Motor neuron (in vitro differentiated cells): Measurements from ENCODE around the gene PCSK6. TPM values are rescaled to one million over a fixed set of nuclear protein-coding genes. Genes with fewer than 3 reads are reported as not detected.

Experiments used
- ATAC-seq, 8 experiments: fragments of 200-7000 bp; cut with Tn5 transposase; replicated peaks in 6 of 8; 2 replicates each; pipeline ENCODE4 v1.8.0; 2021; ENCODE audit warnings: mild to moderate bottlenecking in 8 of 8, moderate library complexity in 8 of 8
- H3K27ac ChIP-seq, 2 donors: fragments of 250-450 bp; sonication (Bioruptor Pico); 2 replicates each; pipeline ENCODE4 v1.9.0; 2021; ENCODE audit warnings: antibody characterized with exemption in 2 of 2, mild to moderate bottlenecking in 2 of 2, moderate library complexity in 1 of 2
- H3K4me1 ChIP-seq, 2 donors: fragments of 250-450 bp; sonication (Bioruptor Pico); replicated peaks in 1 of 2; 2 replicates each; pipeline ENCODE4 v1.6.1; 2021; ENCODE audit warnings: antibody characterized with exemption in 2 of 2, mild to moderate bottlenecking in 2 of 2, moderate library complexity in 1 of 2
- H3K4me3 ChIP-seq, 5 donors: fragments of 250-450 bp; sonication (Bioruptor Pico); 2 replicates each; pipeline ENCODE4 v1.9.0; 2021; ENCODE audit warnings: antibody characterized with exemption in 5 of 5, mild to moderate bottlenecking in 5 of 5, moderate library complexity in 4 of 5
- WGBS, 10 experiments: fragments of 450-650 bp; shearing (Covaris generic); methylation state at CpG; one replicate each; pipeline ENCODE4 v1.0.0; 2022; 5-methylcytosine and 5-hydroxymethylcytosine counted together
- in situ Hi-C, 9 experiments: fragments of 400-800 bp; cut with MboI; loops; one replicate each; pipeline ENCODE4 v1.15.0; 2021; ENCODE audit warnings: low sequenced_read_pairs in 9 of 9, low pct_unique_long_range_greater_than_20kb in 2 of 9; ENCODE audit not compliant: unreplicated experiment in 9 of 9
- total RNA-seq, 8 experiments: library from RNA; unstranded; fragments of 300-600 nt; gene quantifications; 2 replicates each; pipeline versions ENCODE4 v1.2.3 to v1.2.4, GENCODE V29; 2022

The PCSK6 gene
- total RNA-seq, 8 experiments from 2014 or later = 1.5 to 9.9 (median 3.7) TPM

- in situ Hi-C loops = no loop called here
- 0 to 100% (median 73%) methylated on average over 1 to 8 of the region's 26 CpGs; no CpG with 5 or more reads in 4 of the 10 experiments for WGBS, 10 experiments
- no peak for ATAC-seq
- H3K4me1 ChIP-seq = no peaks in the 10 kb centered on the region
- H3K4me3 ChIP-seq = no peak overlapping the region
- H3K27ac ChIP-seq = no peak overlapping the region
Observed at GRCh38 chr15:101370330-101371024, 119.0 kb downstream of the PCSK6 start.

GRCh38 chr15:101369676-101370075, 119.8 kb downstream of the PCSK6 start:
- ATAC-seq = no peak
- in situ Hi-C loops = no loop called here
- Histone ChIP-seq H3K27ac (no peak overlapping the region), H3K4me1 (no peaks in the 10 kb centered on the region), H3K4me3 (no peak overlapping the region)
- 17 to 80% (median 66%) methylated on average over 1 to 6 of the region's 8 CpGs; no CpG with 5 or more reads in 3 of the 10 experiments for WGBS, 10 experiments

GRCh38 chr15:101368861-101369642, 120.5 kb downstream of the PCSK6 start:
- WGBS, 10 experiments = 46 to 85% (median 68%) methylated on average over 1 to 11 of the region's 15 CpGs; no CpG with 5 or more reads in 4 of the 10 experiments
- ATAC-seq = peak in 2 of 8 experiments; percentile 63 to 65
- Histone ChIP-seq H3K27ac (no peak overlapping the region), H3K4me1 (no peaks in the 10 kb centered on the region), H3K4me3 (no peak overlapping the region)
- in situ Hi-C loops = no loop called here

GRCh38 chr15:101368086-101368780, 121.3 kb downstream of the PCSK6 start:
- Histone ChIP-seq H3K4me3 (no peak overlapping the region), H3K4me1 (no peaks in the 10 kb centered on the region), H3K27ac (no peak overlapping the region)
- ATAC-seq = peak in 1 of 8 experiments; percentile 15
- in situ Hi-C loops = no loop called here
- 25 to 100% (median 100%) methylated on average over 1 to 3 of the region's 14 CpGs; no CpG with 5 or more reads in 5 of the 10 experiments for WGBS, 10 experiments

- Histone ChIP-seq H3K4me1 (no peaks in the 10 kb centered on the region), H3K4me3 (no peak overlapping the region), H3K27ac (no peak overlapping the region)
- in situ Hi-C loops = no loop called here
- WGBS, 10 experiments = 0 to 80% (median 43%) methylated on average over 1 to 2 of the region's 3 CpGs; no CpG with 5 or more reads in 6 of the 10 experiments
- ATAC-seq = no peak
Observed at GRCh38 chr15:101366853-101367252, 122.7 kb downstream of the PCSK6 start.

- WGBS, 10 experiments = 40 to 100% (median 49%) methylated on average over 1 to 5 of the region's 8 CpGs; no CpG with 5 or more reads in 1 of the 10 experiments
- Histone ChIP-seq H3K4me1 (no peaks in the 10 kb centered on the region), H3K27ac (no peak overlapping the region), H3K4me3 (no peak overlapping the region)
- in situ Hi-C loops = no loop called here
- no peak for ATAC-seq
Observed at GRCh38 chr15:101362986-101363566, 126.4 kb downstream of the PCSK6 start.

- Histone ChIP-seq H3K4me3 (no peak overlapping the region), H3K27ac (no peak overlapping the region), H3K4me1 (no peaks in the 10 kb centered on the region)
- no peak for ATAC-seq
- WGBS, 10 experiments = 50 to 95% (median 90%) methylated on average over 2 to 8 of the region's 10 CpGs; no CpG with 5 or more reads in 7 of the 10 experiments
- in situ Hi-C loops = no loop called here
Observed at GRCh38 chr15:101362359-101362758, 127.1 kb downstream of the PCSK6 start.

- 40 to 100% (median 50%) methylated on average over 1 to 3 of the region's 4 CpGs; no CpG with 5 or more reads in 7 of the 10 experiments for WGBS, 10 experiments
- H3K4me1 ChIP-seq = no peaks in the 10 kb centered on the region
- no peak overlapping the region for H3K27ac ChIP-seq
- H3K4me3 ChIP-seq = no peak overlapping the region
- in situ Hi-C loops = no loop called here
- ATAC-seq = no peak
Observed at GRCh38 chr15:101361418-101361817, 128.1 kb downstream of the PCSK6 start.

GRCh38 chr15:101359365-101359947, 130.1 kb downstream of the PCSK6 start:
- no peak for ATAC-seq
- H3K4me1 ChIP-seq = no peaks in the 10 kb centered on the region
- no peak overlapping the region for H3K4me3 ChIP-seq
- in situ Hi-C loops = no loop called here
- no peak overlapping the region for H3K27ac ChIP-seq
- WGBS, 10 experiments = 20 to 92% (median 78%) methylated on average over 1 to 6 of the region's 9 CpGs; no CpG with 5 or more reads in 1 of the 10 experiments

GRCh38 chr15:101358895-101359294, 130.6 kb downstream of the PCSK6 start:
- H3K27ac ChIP-seq = no peak overlapping the region
- H3K4me3 ChIP-seq = no peak overlapping the region
- no peaks in the 10 kb centered on the region for H3K4me1 ChIP-seq
- 0 to 90% (median 80%) methylated on average over 1 to 5 of the region's 7 CpGs; no CpG with 5 or more reads in 5 of the 10 experiments for WGBS, 10 experiments
- in situ Hi-C loops = no loop called here
- peak in 3 of 8 experiments; percentile 72 to 99 (median 97) for ATAC-seq

- Histone ChIP-seq H3K4me3 (no peak overlapping the region), H3K27ac (no peak overlapping the region), H3K4me1 (no peaks in the 10 kb centered on the region)
- ATAC-seq = no peak
- WGBS, 10 experiments = 40 to 100% (median 65%) methylated on average over 1 to 4 of the region's 11 CpGs; no CpG with 5 or more reads in 5 of the 10 experiments
- in situ Hi-C loops = no loop called here
Observed at GRCh38 chr15:101357885-101358284, 131.6 kb downstream of the PCSK6 start.

- 53 to 100% (median 88%) methylated on average over 1 to 6 of the region's 15 CpGs; no CpG with 5 or more reads in 5 of the 10 experiments for WGBS, 10 experiments
- no peak overlapping the region for H3K27ac ChIP-seq
- H3K4me3 ChIP-seq = no peak overlapping the region
- H3K4me1 ChIP-seq = no peaks in the 10 kb centered on the region
- peak in 3 of 8 experiments; percentile 25 to 44 (median 27) for ATAC-seq
- in situ Hi-C loops = no loop called here
Observed at GRCh38 chr15:101357333-101357732, 132.2 kb downstream of the PCSK6 start.
